Measurements from ENCODE around the gene MAG. TPM values are rescaled to one million over a fixed set of nuclear protein-coding genes. Genes with fewer than 3 reads are reported as not detected.

MAG gene
- total RNA-seq, 1 experiment from 2014 or later: 0.17 TPM

DNA sequence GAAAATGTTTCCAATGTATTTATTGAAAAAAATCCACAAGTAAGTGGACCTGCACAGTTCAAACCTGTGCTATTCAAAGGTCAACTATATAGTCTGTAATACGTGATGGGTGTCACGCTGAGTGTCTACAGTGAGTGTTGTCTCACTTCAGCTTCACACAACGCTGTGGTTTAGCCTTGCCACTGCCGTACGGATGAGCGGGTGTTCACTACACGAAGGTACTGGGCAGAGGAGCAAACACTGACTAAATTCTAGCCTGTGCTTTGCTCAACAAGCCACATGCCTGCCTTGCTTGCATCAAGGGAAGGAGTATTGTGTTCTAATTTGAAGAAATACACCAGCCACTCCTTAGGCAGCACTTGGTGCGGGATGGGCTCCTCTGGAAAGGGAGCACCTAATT is 62.9 kb downstream of the MAG start:
- Histone ChIP-seq H2AFZ (ENCODE audit: low read depth, low read length, poor library complexity, severe bottlenecking) (no peak overlapping the region), H3K9me3 (ENCODE audit: control insufficient read depth in 1 of 2, insufficient read depth in 1 of 2, low read depth in 1 of 2, low read length in 2 of 2) (no peaks in the 10 kb centered on the region), H3K27me3 (ENCODE audit: insufficient read depth, low read length) (peaks cover 4% of the 10 kb centered on the region; the same call in 1 of the 2 replicates), H3K9me2 (ENCODE audit: insufficient read depth) (no peaks in the 10 kb centered on the region), H3K4me2 (ENCODE audit: low read length) (no peak overlapping the region), H3K9ac (ENCODE audit: low read length) (no peak overlapping the region), H3K4me1 (ENCODE audit: control insufficient read depth in 1 of 2, insufficient read depth in 2 of 2, low read length in 2 of 2) (peaks cover 0 to 7% of the 10 kb centered on the region in 2 experiments; a peak in 1 of 4 replicates), H3K79me2 (ENCODE audit: insufficient read depth, low read length) (no peaks in the 10 kb centered on the region), H4K20me1 (ENCODE audit: insufficient read depth) (no peaks in the 10 kb centered on the region), H3K27ac (ENCODE audit: low read depth, low read length) (no peak overlapping the region), H3K4me3 (replicated peaks in 1 of 2; ENCODE audit: low read depth in 1 of 2, low read length in 2 of 2) (no peak overlapping the region), H3K36me3 (ENCODE audit: control insufficient read depth in 1 of 2, insufficient read depth in 2 of 2, low read length in 2 of 2) (no peaks in the 10 kb centered on the region)
- ChIA-PET CTCF (interaction anchor here (2.7 to 3.1 kb wide), 2 partner anchors 114 to 140 kb away, joined by 29 to 43 read pairs; no protein-coding TSS in a partner anchor), POLR2A (no interaction called here), RAD21 (ENCODE audit: low non-redundant PET in 1 of 2, low total read pairs in 2 of 2, uncharacterized antibody in 2 of 2, unreplicated experiment in 2 of 2) (interaction anchor here (1.1 to 2.7 kb wide), 2 partner anchors 114 to 140 kb away, joined by 4 to 11 read pairs; no protein-coding TSS in a partner anchor)
- no TSS peak for BruUV-seq (replicated peaks)
- intact Hi-C loops (cut with micrococcal nuclease): loop anchor here (10.0 kb wide), 1 partner anchor 360 kb away; the partner anchor contains the start of gene KMT2B
- ATAC-seq: no peak
- TF ChIP-seq, protein P1, sequence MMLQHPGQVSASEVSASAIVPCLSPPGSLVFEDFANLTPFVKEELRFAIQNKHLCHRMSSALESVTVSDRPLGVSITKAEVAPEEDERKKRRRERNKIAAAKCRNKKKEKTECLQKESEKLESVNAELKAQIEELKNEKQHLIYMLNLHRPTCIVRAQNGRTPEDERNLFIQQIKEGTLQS (IDR thresholded peaks at IDR 0.05): no peak
- TF ChIP-seq SRF (IDR thresholded peaks at IDR 0.05; ENCODE audit: low read depth) (no peak), CEBPB (IDR thresholded peaks at IDR 0.05; ENCODE audit: low read depth) (no peak), EZH2 (IDR thresholded peaks at IDR 0.05) (no peak), RAD21 (IDR thresholded peaks at IDR 0.05; ENCODE audit: low read depth) (no peak), ELF1 (IDR thresholded peaks at IDR 0.05; ENCODE audit: borderline replicate concordance, low read depth) (no peak), POLR2A (IDR thresholded peaks at IDR 0.05; ENCODE audit: borderline replicate concordance, extremely low read depth, insufficient read depth, insufficient read length) (no peak), SP1 (IDR thresholded peaks at IDR 0.05; ENCODE audit: low read depth) (no peak), TCF7L2 (IDR thresholded peaks at IDR 0.05; ENCODE audit: borderline replicate concordance, extremely low read depth, insufficient read depth, insufficient read length) (no peak), YY1 (IDR thresholded peaks at IDR 0.05; ENCODE audit: extremely low read depth, insufficient replicate concordance, low read depth, low read length) (no peak), EZH2phosphoT487 (IDR thresholded peaks at IDR 0.05; ENCODE audit: borderline replicate concordance) (no peak), FOSL1 (IDR thresholded peaks at IDR 0.05; ENCODE audit: low read depth) (no peak), ZFX (IDR thresholded peaks at IDR 0.05) (no peak), EGR1 (IDR thresholded peaks at IDR 0.05; ENCODE audit: low read depth) (no peak)
- no peak for DNase-seq (ENCODE audit: low read depth, low spot score)

All from HCT116 (cell line).